Nucleus accumbens (tissue), 56 donors: ENCODE measurements around the gene MYMX.
"Not testable (repeated sequence)": the region's sequence is repeated elsewhere in the genome, so short reads cannot be mapped to it uniquely, and the experiment has no call there.

Source experiments
- DNase-seq, 56 donors: peaks; one replicate each; lab custom pipeline; 2025; lab: John Stamatoyannopoulos, UW

The MYMX gene

GRCh38 chr6:44185953-44186634, 30.6 kb upstream of the MYMX start:
- DNase-seq, result no peak

GRCh38 chr6:44186635-44187025, 30.1 kb upstream of the MYMX start:
- no peak for DNase-seq

- no peak for DNase-seq
Observed at GRCh38 chr6:44188819-44189218, 27.9 kb upstream of the MYMX start.

- no peak for DNase-seq
Observed at GRCh38 chr6:44189257-44189656, 27.5 kb upstream of the MYMX start.

- DNase-seq, result no peak
Observed at GRCh38 chr6:44190715-44191114, 26.0 kb upstream of the MYMX start.

- no peak for DNase-seq
Observed at GRCh38 chr6:44192428-44193041, 24.2 kb upstream of the MYMX start.

GRCh38 chr6:44193307-44193910, 23.3 kb upstream of the MYMX start:
- DNase-seq, result no peak

- DNase-seq, result no peak
Observed at GRCh38 chr6:44194326-44194725, 22.4 kb upstream of the MYMX start.

GRCh38 chr6:44196351-44196750, 20.4 kb upstream of the MYMX start:
- not testable (repeated sequence) for DNase-seq

GRCh38 chr6:44198684-44199083, 18.0 kb upstream of the MYMX start:
- DNase-seq, result no peak

GRCh38 chr6:44199883-44200282, 16.8 kb upstream of the MYMX start:
- DNase-seq, result no peak

- DNase-seq, result no peak
Observed at GRCh38 chr6:44201200-44201599, 15.5 kb upstream of the MYMX start.

GRCh38 chr6:44201638-44202303, 15.0 kb upstream of the MYMX start:
- DNase-seq, result no peak

- no peak for DNase-seq
Observed at GRCh38 chr6:44202332-44202971, 14.3 kb upstream of the MYMX start.

- DNase-seq, result no peak
Observed at GRCh38 chr6:44202972-44203750, 13.6 kb upstream of the MYMX start.

GRCh38 chr6:44203955-44204354, 12.8 kb upstream of the MYMX start:
- DNase-seq, result no peak

- no peak for DNase-seq
Observed at GRCh38 chr6:44207966-44208365, 8.8 kb upstream of the MYMX start.

GRCh38 chr6:44211284-44211683, 5.4 kb upstream of the MYMX start:
- no peak for DNase-seq

GRCh38 chr6:44214307-44214706, 2.4 kb upstream of the MYMX start:
- DNase-seq, result no peak
